GM19455 (cell line): ENCODE results near the gene TEX53.
A peak's percentile ranks its signal among the peaks of the same experiment; 100 is the strongest.

Experiments used
- ATAC-seq: cut with Tn5 transposase; IDR thresholded peaks from one replicate; pipeline ENCODE4 v1.9.1; 2021; ENCODE audit not compliant: unreplicated experiment

Gene TEX53

DNA sequence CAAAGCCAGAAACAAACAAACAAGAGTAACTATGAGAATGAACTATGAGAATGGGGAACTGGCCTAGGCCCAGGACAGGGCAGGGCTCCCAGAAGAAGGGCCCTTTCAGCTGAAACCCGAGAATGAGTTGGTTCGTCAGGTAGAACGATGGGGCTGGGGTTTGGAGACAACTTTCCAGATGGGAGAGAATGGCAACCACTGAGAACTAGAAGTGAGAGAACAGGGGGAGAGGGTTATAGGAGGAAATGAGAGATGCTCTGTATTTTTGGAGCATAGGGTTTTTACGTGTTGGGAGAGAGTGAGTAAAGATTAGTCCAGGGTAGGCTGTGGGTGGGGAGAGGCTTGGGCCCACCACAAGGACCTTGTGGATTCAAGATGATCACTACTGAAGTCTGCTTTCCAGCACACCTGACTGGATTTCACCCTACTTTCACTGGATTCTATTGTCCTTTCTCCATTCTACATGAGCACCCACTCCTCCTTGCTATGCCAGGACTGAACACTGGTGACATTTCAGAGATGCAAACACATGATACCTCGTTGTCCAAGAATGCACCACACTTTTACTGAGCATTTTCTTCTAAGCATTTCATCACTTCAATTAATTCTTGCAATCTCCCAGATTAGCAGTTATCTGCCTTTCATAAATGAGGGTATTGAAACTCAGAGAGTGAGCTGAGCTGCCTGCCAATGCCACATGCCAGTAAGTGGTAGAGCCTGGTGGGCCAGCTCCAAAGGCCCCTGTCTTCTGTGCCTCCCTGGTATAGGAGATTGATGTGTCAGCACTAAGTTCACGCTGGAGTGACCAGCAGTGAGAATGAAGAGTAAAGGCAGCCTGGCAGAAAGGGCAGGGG, 49.7 kb downstream of the TEX53 start:
- ATAC-seq, result peak; percentile 31

DNA sequence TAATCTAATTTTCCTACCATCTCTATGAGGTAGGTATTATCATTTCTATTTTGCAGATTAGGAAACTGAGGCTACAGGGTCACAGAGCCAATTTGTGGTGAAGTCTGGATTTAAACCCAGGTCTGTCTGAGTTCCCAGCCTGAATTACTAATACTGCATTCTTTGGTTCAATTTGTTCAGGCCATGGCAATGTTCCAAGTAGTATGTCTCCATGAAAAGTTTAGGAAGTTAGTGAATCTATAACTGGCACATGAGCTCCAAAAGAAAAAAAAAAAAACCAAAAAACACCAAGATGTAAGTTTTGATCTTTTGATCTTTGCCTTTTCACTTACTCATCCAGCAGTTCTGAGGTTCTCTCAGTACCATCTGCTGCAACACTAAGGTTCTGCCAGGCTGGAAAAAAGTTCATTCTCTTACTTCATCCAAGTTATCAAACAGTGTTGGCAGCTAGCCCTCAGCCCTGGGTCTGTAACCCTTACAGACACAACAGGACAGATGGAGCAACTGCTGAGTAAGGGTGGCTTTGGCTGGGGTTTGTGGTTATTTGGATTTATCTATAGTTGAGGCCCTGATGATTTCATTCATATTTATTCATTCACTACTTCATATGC, 50.9 kb downstream of the TEX53 start:
- no peak for ATAC-seq
